Neural cell (in vitro differentiated cells): Measurements from ENCODE around the gene NFS1. TPM values are rescaled to one million over a fixed set of nuclear protein-coding genes. Genes with fewer than 3 reads are reported as not detected.

Experiments
- H2AFZ ChIP-seq: fragments of 200-600, 300-800 bp; sonication (generic), shearing (Covaris generic); 2 replicates; pipeline ENCODE4 v1.6.0; 2014; ENCODE audit warnings: low read depth, mild to moderate bottlenecking, antibody characterized with exemption, low read length, moderate library complexity
- H3F3A ChIP-seq: fragments of 200-600 bp; shearing (Covaris generic); 2 replicates; pipeline ENCODE4 v1.6.1; 2016; ENCODE audit warnings: mild to moderate bottlenecking, moderate library complexity, mixed read lengths, antibody characterized with exemption, low read length; ENCODE audit not compliant: insufficient read depth, poor library complexity, severe bottlenecking
- H3K27ac ChIP-seq: fragments of 200-600, 300-800 bp; sonication (generic), shearing (Covaris generic); 2 replicates; pipeline ENCODE4 v1.5.1; 2014; ENCODE audit warnings: mild to moderate bottlenecking, low read length, moderate library complexity
- H3K27me3 ChIP-seq: fragments of 300-800, 200-600 bp; sonication (generic), shearing (Covaris generic); 2 replicates; pipeline ENCODE4 v1.6.0; 2014; ENCODE audit warnings: mild to moderate bottlenecking, low read depth, low read length, moderate library complexity; ENCODE audit not compliant: insufficient read depth
- H3K36me3 ChIP-seq: fragments of 300-800, 200-600 bp; sonication (generic), shearing (Covaris generic); 2 replicates; pipeline ENCODE4 v1.5.1; 2014; ENCODE audit warnings: mild to moderate bottlenecking, antibody characterized with exemption, low read length, moderate library complexity; ENCODE audit not compliant: insufficient read depth
- H3K4me2 ChIP-seq: fragments of 300-800, 200-600 bp; sonication (generic), shearing (Covaris generic); 2 replicates; pipeline ENCODE4 v1.6.0; 2014; ENCODE audit warnings: mild to moderate bottlenecking, low read length
- H3K4me3 ChIP-seq: fragments of 300-800, 200-600 bp; sonication (generic), shearing (Covaris generic); 2 replicates; pipeline ENCODE4 v1.5.1; 2014; ENCODE audit warnings: mild to moderate bottlenecking, low read length, moderate library complexity
- H3K79me2 ChIP-seq: fragments of 200-600 bp; shearing (Covaris generic); replicated peaks from 2 replicates; pipeline ENCODE4 v1.6.0; 2014; ENCODE audit warnings: mild to moderate bottlenecking, low read length, moderate library complexity; ENCODE audit not compliant: insufficient read depth
- H3K9ac ChIP-seq: fragments of 300-800, 200-600 bp; sonication (generic), shearing (Covaris generic); 2 replicates; pipeline ENCODE4 v1.6.1; 2016; ENCODE audit warnings: mild to moderate bottlenecking, low read length, mixed read lengths
- H3K9me2 ChIP-seq: fragments of 200-600 bp; shearing (Covaris generic); 2 replicates; pipeline ENCODE4 v1.6.1; 2016; ENCODE audit warnings: mild to moderate bottlenecking, low read length, mixed read lengths; ENCODE audit not compliant: insufficient read depth
- H3K9me3 ChIP-seq: fragments of 200-600, 300-800 bp; sonication (generic), shearing (Covaris generic); 2 replicates; pipeline ENCODE4 v1.6.1; 2016; ENCODE audit warnings: mild to moderate bottlenecking, mixed run types, low read length, moderate library complexity, mixed read lengths
- H4K20me1 ChIP-seq: fragments of 200-600 bp; shearing (Covaris generic); 2 replicates; pipeline ENCODE4 v1.6.1; 2016; ENCODE audit warnings: mild to moderate bottlenecking, mixed run types; ENCODE audit not compliant: insufficient read depth
- CTCF ChIP-seq: fragments of 450-650 bp; IDR thresholded peaks from 2 replicates; pipeline ENCODE4 v1.5.1; 2014; ENCODE audit warnings: antibody characterized with exemption, mild to moderate bottlenecking, moderate library complexity; ENCODE audit not compliant: poor library complexity, severe bottlenecking
- EP300 ChIP-seq: fragments of 450-650 bp; conservative IDR thresholded peaks from 2 replicates; pipeline ENCODE4 v1.6.1; 2014; ENCODE audit warnings: antibody characterized with exemption, mild to moderate bottlenecking, moderate library complexity; ENCODE audit not compliant: poor library complexity, severe bottlenecking
- EZH2 ChIP-seq: fragments of 200-600, 300-800 bp; shearing (Covaris generic), sonication (generic); IDR thresholded peaks from 2 replicates; pipeline ENCODE4 v1.6.1; 2014; ENCODE audit warnings: antibody characterized with exemption, low read length, borderline replicate concordance, mild to moderate bottlenecking; ENCODE audit not compliant: insufficient read depth, poor library complexity, severe bottlenecking
- MXI1 ChIP-seq: fragments of 450-650 bp; conservative IDR thresholded peaks from 2 replicates; pipeline ENCODE4 v1.6.1; 2014; ENCODE audit warnings: antibody characterized with exemption, mild to moderate bottlenecking; ENCODE audit not compliant: poor library complexity, severe bottlenecking
- POLR2AphosphoS5 ChIP-seq: IDR thresholded peaks from 2 replicates; pipeline ENCODE4 v1.6.1; 2012
- RAD21 ChIP-seq: fragments of 450-650 bp; conservative IDR thresholded peaks from 2 replicates; pipeline ENCODE4 v1.6.1; 2014; ENCODE audit warnings: antibody characterized with exemption, mild to moderate bottlenecking, moderate library complexity
- REST ChIP-seq: IDR thresholded peaks from 2 replicates; pipeline ENCODE4 v1.6.1; 2012; ENCODE audit warnings: borderline replicate concordance
- SMC3 ChIP-seq: fragments of 450-650 bp; conservative IDR thresholded peaks from 2 replicates; pipeline ENCODE4 v1.6.1; 2014; ENCODE audit warnings: antibody characterized with exemption, mild to moderate bottlenecking, moderate library complexity; ENCODE audit not compliant: poor library complexity
- TAF1 ChIP-seq: IDR thresholded peaks from 2 replicates; pipeline ENCODE4 v1.6.1; 2012; ENCODE audit warnings: low read depth
- polyA plus RNA-seq: library from polyadenylated mRNA; depleted of rRNA; stranded (reverse); fragments of >200 nt; gene quantifications from 2 replicates; pipeline ENCODE4 v1.2.3, GENCODE V29; 2014

Gene NFS1
- polyA plus RNA-seq, 1 donor from 2014 or later: 55.2 TPM

DNA sequence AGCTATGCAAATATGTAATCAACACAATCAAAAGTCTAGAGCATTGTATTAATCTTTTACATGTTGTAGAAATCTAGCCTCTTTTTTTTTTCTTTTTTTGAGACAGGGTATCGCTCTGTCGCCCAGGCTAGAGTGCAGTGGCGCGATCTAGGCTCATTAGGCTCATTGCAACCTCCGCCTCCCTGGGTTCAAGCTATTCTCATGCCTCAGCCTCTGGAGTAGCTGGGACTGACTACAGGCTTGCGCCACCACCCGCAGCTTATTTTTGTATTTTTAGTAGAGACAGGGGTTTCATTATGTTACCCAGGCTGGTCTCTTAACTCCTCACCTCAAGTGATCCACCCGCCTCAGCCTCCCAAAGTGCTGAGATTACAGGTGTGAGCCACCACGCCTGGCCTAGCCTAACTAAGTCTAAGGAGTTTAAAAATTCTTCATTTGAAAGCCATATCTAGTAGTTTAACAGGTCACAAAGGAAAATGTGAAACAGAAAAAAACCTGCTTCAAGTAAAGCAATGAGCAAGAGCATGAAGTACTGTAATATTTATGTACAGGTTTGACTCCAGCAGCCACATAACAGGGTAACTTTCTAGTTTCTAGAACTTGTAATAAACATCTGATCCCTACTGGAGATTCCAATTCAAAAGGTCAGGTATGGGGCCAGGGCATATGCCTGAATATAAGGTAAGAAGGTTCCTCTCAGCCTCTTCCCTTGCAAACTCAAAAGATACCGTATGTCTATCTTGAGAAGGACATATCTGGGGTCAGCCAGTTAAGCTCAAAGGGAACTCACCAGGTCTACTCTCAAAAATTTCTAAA, 38.8 kb downstream of the NFS1 start:
- Histone ChIP-seq H3K9me3 (no peaks in the 10 kb centered on the region), H3K4me2 (no peak overlapping the region), H3K36me3 (no peaks in the 10 kb centered on the region), H3K9me2 (no peaks in the 10 kb centered on the region), H3K79me2 (peaks cover 91% of the 10 kb centered on the region), H4K20me1 (peaks cover 7% of the 10 kb centered on the region), H3K27ac (no peak overlapping the region), H3K4me3 (peak overlapping the region; percentile 87), H3F3A (no peaks in the 10 kb centered on the region), H3K9ac (no peak overlapping the region), H3K27me3 (no peaks in the 10 kb centered on the region), H2AFZ (no peak overlapping the region)
- TF ChIP-seq MXI1 (no peak), TAF1 (no peak), CTCF (no peak), RAD21 (no peak), EP300 (no peak)

- H3K4me2 ChIP-seq: no peak overlapping the region
- no peak overlapping the region for H3K27ac ChIP-seq
- H3K4me3 ChIP-seq: no peak overlapping the region
- H3K79me2 ChIP-seq: peaks cover 98% of the 10 kb centered on the region
- no peaks in the 10 kb centered on the region for H3K9me3 ChIP-seq
- no peak overlapping the region for H2AFZ ChIP-seq
- H3K27me3 ChIP-seq: no peaks in the 10 kb centered on the region
- no peaks in the 10 kb centered on the region for H3F3A ChIP-seq
- TF ChIP-seq RAD21 (no peak), SMC3 (no peak), EP300 (no peak), MXI1 (no peak), TAF1 (no peak), POLR2AphosphoS5 (no peak), REST (no peak), EZH2 (no peak), CTCF (no peak)
- H3K36me3 ChIP-seq: no peaks in the 10 kb centered on the region
- no peak overlapping the region for H3K9ac ChIP-seq
- H3K9me2 ChIP-seq: no peaks in the 10 kb centered on the region
- no peaks in the 10 kb centered on the region for H4K20me1 ChIP-seq
Observed at GRCh38 chr20:35657271-35657670, 41.9 kb downstream of the NFS1 start.
